ENCODE results near the gene SEMA4G. TPM values are rescaled to one million over a fixed set of nuclear protein-coding genes. Genes with fewer than 3 reads are reported as not detected.

SEMA4G gene
- total and polyA plus RNA-seq, 8 donors = 2.7 to 44.2 (median 33.9) TPM

DNA sequence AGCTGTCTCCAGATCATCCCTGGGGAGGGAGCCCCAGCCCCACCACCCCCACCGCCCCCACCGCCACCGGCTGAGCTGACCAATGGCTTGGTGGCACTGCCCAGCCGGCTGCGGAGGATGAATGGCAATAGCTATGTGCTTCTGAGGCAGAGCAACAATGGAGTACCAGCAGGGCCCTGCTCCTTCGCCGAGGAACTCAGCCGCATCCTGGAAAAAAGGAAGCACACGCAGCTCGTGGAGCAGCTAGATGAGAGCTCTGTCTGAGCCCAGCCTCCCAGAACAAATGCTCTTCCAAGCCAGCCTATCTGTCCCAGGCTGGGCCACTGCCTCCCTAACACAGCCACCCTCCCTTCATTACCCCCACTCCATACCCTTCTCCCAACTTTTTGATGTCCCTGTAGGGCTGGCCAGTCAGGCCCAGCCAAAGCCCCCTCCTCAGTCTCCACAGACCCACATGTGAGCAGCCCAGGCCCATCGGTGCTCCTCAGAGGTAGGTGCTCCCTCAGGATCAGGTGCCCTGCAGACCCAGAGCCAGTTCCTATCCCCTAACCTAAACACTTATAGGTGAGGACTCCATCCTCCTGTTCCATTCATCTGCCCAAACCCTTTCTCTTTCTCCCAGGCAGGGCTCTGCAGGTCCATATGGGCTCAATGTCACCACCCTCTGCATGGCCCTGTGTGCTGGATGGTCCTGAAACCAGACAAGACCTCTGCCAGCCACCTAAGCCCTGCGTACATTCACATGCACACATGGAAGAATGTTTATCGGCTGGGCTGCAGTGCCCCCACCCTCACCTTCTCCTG is 14.8 kb downstream of the SEMA4G start:
- H3K27ac ChIP-seq = no peak overlapping the region
- TF ChIP-seq, protein P1, sequence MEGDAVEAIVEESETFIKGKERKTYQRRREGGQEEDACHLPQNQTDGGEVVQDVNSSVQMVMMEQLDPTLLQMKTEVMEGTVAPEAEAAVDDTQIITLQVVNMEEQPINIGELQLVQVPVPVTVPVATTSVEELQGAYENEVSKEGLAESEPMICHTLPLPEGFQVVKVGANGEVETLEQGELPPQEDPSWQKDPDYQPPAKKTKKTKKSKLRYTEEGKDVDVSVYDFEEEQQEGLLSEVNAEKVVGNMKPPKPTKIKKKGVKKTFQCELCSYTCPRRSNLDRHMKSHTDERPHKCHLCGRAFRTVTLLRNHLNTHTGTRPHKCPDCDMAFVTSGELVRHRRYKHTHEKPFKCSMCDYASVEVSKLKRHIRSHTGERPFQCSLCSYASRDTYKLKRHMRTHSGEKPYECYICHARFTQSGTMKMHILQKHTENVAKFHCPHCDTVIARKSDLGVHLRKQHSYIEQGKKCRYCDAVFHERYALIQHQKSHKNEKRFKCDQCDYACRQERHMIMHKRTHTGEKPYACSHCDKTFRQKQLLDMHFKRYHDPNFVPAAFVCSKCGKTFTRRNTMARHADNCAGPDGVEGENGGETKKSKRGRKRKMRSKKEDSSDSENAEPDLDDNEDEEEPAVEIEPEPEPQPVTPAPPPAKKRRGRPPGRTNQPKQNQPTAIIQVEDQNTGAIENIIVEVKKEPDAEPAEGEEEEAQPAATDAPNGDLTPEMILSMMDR (IDR thresholded peaks at IDR 0.05) = no peak
- H3K27me3 ChIP-seq = no peaks in the 10 kb centered on the region
- intact Hi-C loops (cut with DNase I) = no loop called here
- peaks cover 14 to 25% of the 10 kb centered on the region in 2 donors for H3K4me1 ChIP-seq
- ATAC-seq = no peak
- H3K9me3 ChIP-seq = no peaks in the 10 kb centered on the region
- H3K4me3 ChIP-seq = no peak overlapping the region
- peaks cover 0 to 46% of the 10 kb centered on the region in 2 donors for H3K36me3 ChIP-seq
- no peak for DNase-seq

DNA sequence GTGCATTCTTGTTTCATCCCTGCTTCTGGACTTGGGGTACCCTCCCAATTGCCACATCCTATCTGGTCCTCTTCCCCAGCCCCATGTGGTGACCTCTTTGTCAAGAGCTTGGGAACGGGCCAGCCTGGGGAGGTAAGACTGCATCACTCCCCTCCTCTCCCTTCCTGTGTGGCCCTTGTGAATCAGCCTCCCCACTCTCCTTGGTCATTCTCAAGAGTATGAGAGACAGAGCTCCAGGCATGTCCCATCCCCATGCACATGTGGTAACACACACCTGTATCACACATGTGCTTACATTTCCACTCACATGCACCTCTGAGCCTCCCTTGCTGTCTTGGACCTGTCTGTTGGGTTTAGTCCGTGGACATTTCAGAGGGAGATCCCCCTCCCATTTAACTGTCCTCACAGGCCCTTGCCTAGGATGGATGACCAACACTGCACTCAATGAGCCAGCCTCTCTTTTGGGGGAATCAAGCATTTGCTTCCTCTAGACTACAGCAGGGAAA is 15.4 kb downstream of the SEMA4G start:
- DNase-seq (no peak), ATAC-seq (no peak)
- intact Hi-C loops (cut with DNase I) = no loop called here
- H3K27ac ChIP-seq = no peak overlapping the region
- H3K9me3 ChIP-seq = no peaks in the 10 kb centered on the region
- peaks cover 14 to 31% of the 10 kb centered on the region in 2 donors for H3K4me1 ChIP-seq
- no peak overlapping the region for H3K4me3 ChIP-seq
- no peaks in the 10 kb centered on the region for H3K27me3 ChIP-seq
- TF ChIP-seq, protein P1 (IDR thresholded peaks at IDR 0.05) = no peak
- H3K36me3 ChIP-seq = peaks cover 0 to 45% of the 10 kb centered on the region in 2 donors

DNA sequence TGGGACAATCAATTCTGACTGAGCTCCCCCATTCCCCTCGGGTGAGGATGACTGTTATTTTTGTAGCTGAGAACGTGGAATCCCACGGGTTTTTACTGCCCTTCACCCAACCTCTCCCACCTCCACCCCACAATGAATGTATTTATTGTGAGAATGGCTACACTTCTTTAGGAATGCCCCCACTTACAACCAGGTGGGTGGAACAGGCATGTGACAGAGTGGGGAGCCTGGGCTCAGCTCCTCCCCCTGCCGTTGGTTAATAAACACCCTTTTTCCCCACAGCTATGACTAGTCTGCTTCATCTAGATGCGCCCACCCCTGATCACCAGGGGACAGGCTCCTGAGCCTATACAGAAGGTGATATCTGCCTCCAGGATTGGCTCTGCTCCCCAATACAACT is 16.0 kb downstream of the SEMA4G start:
- no peak for DNase-seq
- no peak overlapping the region for H3K27ac ChIP-seq
- intact Hi-C loops (cut with DNase I) = no loop called here
- H3K4me1 ChIP-seq = peaks cover 14 to 33% of the 10 kb centered on the region in 2 donors
- H3K4me3 ChIP-seq = no peak overlapping the region
- H3K27me3 ChIP-seq = no peaks in the 10 kb centered on the region
- no peaks in the 10 kb centered on the region for H3K9me3 ChIP-seq
- no peak for ATAC-seq
- TF ChIP-seq, protein P1 (IDR thresholded peaks at IDR 0.05) = no peak
- H3K36me3 ChIP-seq = peaks cover 0 to 45% of the 10 kb centered on the region in 2 donors

DNA sequence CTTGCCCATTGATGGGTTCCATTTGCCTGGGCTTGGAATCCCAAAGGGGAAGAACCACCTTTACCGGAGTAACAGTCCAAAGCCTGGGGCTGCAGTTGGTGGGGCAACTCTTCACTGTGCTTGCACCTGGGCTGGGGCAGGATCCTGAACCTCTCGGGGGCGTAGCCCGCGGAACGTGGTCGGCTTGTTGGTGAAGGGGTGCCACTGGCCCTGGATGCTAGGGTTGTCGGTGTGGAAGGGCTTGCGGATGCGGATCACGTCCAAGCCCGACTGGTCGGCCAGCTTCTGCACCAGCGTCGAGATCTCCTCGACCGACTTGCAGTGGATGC is 17.3 kb downstream of the SEMA4G start:
- ATAC-seq = no peak

More for the DNA sequence above, 17.3 kb downstream of the SEMA4G start:
- DNase-seq = no peak
- peaks cover 14 to 33% of the 10 kb centered on the region in 2 donors for H3K4me1 ChIP-seq
- TF ChIP-seq, protein P1 (IDR thresholded peaks at IDR 0.05) = no peak
- no peak overlapping the region for H3K27ac ChIP-seq
- peaks cover 0 to 45% of the 10 kb centered on the region in 2 donors for H3K36me3 ChIP-seq
- peak overlapping the region; percentile 73 to 92 for H3K4me3 ChIP-seq
- no peaks in the 10 kb centered on the region for H3K27me3 ChIP-seq
- H3K9me3 ChIP-seq = no peaks in the 10 kb centered on the region
- intact Hi-C loops (cut with DNase I) = no loop called here
